Lung (tissue), 12 donors: ENCODE measurements around the gene GNAL. TPM values are rescaled to one million over a fixed set of nuclear protein-coding genes. Genes with fewer than 3 reads are reported as not detected.
A peak's percentile ranks its signal among the peaks of the same experiment; 100 is the strongest.
"Not testable (repeated sequence)": the region's sequence is repeated elsewhere in the genome, so short reads cannot be mapped to it uniquely, and the experiment has no call there.

Experiments
- ATAC-seq: fragments of 200-7000 bp; cut with Tn5 transposase; one replicate; pipeline ENCODE4 v1.9.1; 2020; ENCODE audit warnings: moderate number of reproducible peaks; ENCODE audit not compliant: insufficient read depth, low FRiP score
- DNase-seq, 3 donors: peaks; one replicate each; pipeline ENCODE4 v3.0.0-alpha.2; 2013 to 2017
- H3K27ac ChIP-seq, 2 donors: one replicate each; pipeline ENCODE4 v1.5.1; 2013; ENCODE audit warnings: mild to moderate bottlenecking in 2 of 2, moderate library complexity in 2 of 2, control low read depth in 1 of 2, inconsistent platforms in 1 of 2, low read depth in 1 of 2, low read length in 1 of 2
- H3K27me3 ChIP-seq, 3 donors: one replicate each; pipeline ENCODE4 v1.5.1; 2013; ENCODE audit warnings: low read length in 2 of 3; ENCODE audit not compliant: control insufficient read depth in 3 of 3, insufficient read depth in 3 of 3
- H3K36me3 ChIP-seq, 4 donors: one replicate each; pipeline ENCODE4 v1.5.1; 2013; ENCODE audit warnings: low read length in 4 of 4, mild to moderate bottlenecking in 1 of 4, moderate library complexity in 1 of 4; ENCODE audit not compliant: control insufficient read depth in 4 of 4, insufficient read depth in 4 of 4
- H3K4me1 ChIP-seq, 5 donors: one replicate each; pipeline ENCODE4 v1.5.1; 2013; ENCODE audit warnings: low read length in 5 of 5, mild to moderate bottlenecking in 2 of 5, moderate library complexity in 1 of 5; ENCODE audit not compliant: control insufficient read depth in 5 of 5, insufficient read depth in 5 of 5
- H3K4me3 ChIP-seq: one replicate; pipeline ENCODE4 v1.5.1; 2013; ENCODE audit warnings: mild to moderate bottlenecking, control low read depth, moderate library complexity
- H3K9ac ChIP-seq, 2 donors: one replicate each; pipeline ENCODE4 v1.5.1; 2013; ENCODE audit warnings: low read length in 2 of 2, control low read depth in 1 of 2; ENCODE audit not compliant: insufficient read depth in 1 of 2
- H3K9me3 ChIP-seq, 4 donors: one replicate each; pipeline ENCODE4 v1.5.1; 2013; ENCODE audit warnings: low read length in 3 of 4, mild to moderate bottlenecking in 1 of 4, moderate library complexity in 1 of 4; ENCODE audit not compliant: control insufficient read depth in 4 of 4, insufficient read depth in 3 of 4
- WGBS, 2 donors: extraction: QIAGEN DNeasy Blood & Tissue Kit; methylation state at CpG; one replicate each; pipeline ENCODE4 v1.1.7; 2013; 5-methylcytosine and 5-hydroxymethylcytosine counted together
- polyA plus RNA-seq, 2 donors: library from polyadenylated mRNA; stranded (reverse); fragments of 200-250 nt; gene quantifications; one replicate each; pipeline ENCODE4 v1.2.1, GENCODE V29; 2013
- total RNA-seq, 2 donors: library from RNA; depleted of rRNA in 1 of 2; stranded (reverse); fragments of >200 nt in 1 of 2; gene quantifications; one replicate each; pipeline ENCODE4 v1.2.1, GENCODE V29; 2014 to 2021
- TF ChIP-seq, protein P1 (sequence below): IDR thresholded peaks from 2 replicates; pipeline ENCODE4 v1.5.1; 2012; ENCODE audit warnings: mild to moderate bottlenecking; ENCODE audit errors: control extremely low read depth, extremely low read depth
- donor health status: control.
- donor health status: control.
- donor health status: Bipolar disorder and iron deficiency.
- donor health status: healthy.
- donor health status: DM: yes; HTN: yes; CAD: no.

Gene GNAL
- total and polyA plus RNA-seq, 4 donors, result 0.49 to 3.7 (median 2.5) TPM

DNA sequence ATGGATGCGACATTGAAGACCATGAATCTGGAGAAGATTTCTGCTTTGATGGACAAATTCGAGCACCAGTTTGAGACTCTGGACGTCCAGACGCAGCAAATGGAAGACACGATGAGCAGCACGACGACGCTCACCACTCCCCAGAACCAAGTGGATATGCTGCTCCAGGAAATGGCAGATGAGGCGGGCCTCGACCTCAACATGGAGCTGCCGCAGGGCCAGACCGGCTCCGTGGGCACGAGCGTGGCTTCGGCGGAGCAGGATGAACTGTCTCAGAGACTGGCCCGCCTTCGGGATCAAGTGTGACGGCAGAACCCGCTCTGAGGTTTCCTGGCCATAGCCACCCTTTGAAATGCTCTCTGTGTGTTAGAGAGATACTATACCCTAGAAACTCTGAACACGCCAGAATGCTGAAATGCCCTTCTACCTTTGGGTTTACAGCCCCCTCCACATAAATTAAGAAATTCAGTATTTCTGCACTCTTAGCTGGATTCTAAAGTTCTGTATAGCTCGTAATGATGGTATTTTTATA, 162.8 kb downstream of the GNAL start:
- no peaks in the 10 kb centered on the region for H3K27me3 ChIP-seq
- peak overlapping the region; percentile 86 for H3K4me3 ChIP-seq
- WGBS, 2 donors, result 0 to 1% methylated on average over 23 of the region's 23 CpGs
- no peaks in the 10 kb centered on the region for H3K9me3 ChIP-seq
- peaks cover 0 to 31% (median 3%) of the 10 kb centered on the region in 5 donors for H3K4me1 ChIP-seq
- H3K9ac ChIP-seq, result peak overlapping the region; percentile 96 to 98
- peak; percentile 14 for ATAC-seq
- peaks cover 0 to 3% (median 0%) of the 10 kb centered on the region in 4 donors for H3K36me3 ChIP-seq
- peak in 2 of 3 donors; percentile 30 to 49 for DNase-seq
- TF ChIP-seq, protein P1, sequence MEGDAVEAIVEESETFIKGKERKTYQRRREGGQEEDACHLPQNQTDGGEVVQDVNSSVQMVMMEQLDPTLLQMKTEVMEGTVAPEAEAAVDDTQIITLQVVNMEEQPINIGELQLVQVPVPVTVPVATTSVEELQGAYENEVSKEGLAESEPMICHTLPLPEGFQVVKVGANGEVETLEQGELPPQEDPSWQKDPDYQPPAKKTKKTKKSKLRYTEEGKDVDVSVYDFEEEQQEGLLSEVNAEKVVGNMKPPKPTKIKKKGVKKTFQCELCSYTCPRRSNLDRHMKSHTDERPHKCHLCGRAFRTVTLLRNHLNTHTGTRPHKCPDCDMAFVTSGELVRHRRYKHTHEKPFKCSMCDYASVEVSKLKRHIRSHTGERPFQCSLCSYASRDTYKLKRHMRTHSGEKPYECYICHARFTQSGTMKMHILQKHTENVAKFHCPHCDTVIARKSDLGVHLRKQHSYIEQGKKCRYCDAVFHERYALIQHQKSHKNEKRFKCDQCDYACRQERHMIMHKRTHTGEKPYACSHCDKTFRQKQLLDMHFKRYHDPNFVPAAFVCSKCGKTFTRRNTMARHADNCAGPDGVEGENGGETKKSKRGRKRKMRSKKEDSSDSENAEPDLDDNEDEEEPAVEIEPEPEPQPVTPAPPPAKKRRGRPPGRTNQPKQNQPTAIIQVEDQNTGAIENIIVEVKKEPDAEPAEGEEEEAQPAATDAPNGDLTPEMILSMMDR, result no peak
- peak overlapping the region; percentile 95 to 97 for H3K27ac ChIP-seq

DNA sequence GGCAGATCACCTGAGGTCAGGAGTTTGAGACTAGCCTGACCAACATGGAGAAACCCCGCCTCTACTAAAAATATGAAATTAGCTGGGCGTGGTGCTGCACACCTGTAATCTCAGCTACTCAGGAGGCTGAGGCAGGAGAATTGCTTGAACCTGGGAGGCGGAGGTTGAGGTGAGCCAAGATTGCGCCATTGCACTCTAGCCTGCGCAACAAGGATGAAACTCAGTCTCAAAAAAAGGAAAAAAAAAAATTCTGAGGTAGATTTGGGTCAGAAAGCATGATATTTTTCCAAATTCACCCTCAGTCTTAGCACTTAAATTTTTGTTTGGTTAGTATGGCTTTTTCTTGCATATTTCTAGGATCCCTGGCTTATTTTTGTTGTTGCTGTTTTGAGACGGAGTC, 165.5 kb downstream of the GNAL start:
- H3K36me3 ChIP-seq, H3K4me3 ChIP-seq, H3K27ac ChIP-seq, H3K9me3 ChIP-seq, DNase-seq, H3K9ac ChIP-seq, ATAC-seq, H3K27me3 ChIP-seq: not testable (repeated sequence)
- WGBS, 2 donors, result 90 to 96% methylated on average over 6 of the region's 6 CpGs
- peaks cover 0 to 33% (median 3%) of the 10 kb centered on the region in 5 donors for H3K4me1 ChIP-seq

DNA sequence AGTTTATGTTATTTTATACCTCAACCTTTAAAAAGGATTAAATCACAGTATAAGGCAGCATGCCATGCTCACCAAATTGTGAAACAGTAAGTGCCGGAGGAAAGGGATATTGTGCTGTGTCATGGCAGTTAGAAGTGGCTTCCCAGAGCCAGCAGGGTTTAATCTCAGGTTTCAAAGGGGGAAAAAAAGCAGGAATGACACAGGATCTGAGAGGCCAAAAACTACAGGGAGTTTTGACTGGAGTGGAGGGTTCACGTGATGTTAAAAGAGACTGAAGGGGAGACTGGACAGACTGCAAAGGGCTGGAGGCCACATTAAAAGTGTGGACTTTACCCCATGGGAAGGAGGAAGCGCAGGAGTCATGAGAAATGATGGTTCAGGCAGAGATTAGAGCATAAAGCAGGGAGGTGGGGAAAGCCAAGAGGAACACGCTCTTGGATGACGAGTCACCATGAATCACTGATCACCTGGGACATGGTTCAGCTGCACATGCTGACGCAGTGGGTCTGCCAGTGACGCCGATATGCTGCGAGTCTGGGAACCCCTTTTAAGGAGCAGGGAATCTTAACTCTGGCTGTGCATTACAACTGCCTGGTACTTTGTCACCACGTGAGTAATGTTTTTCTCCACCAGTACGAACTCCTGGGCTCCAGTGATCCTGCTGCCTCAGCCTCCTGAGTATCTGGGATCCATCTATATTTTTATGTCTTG, 168.3 kb downstream of the GNAL start:
- no peaks in the 10 kb centered on the region for H3K36me3 ChIP-seq
- 48 to 51% methylated on average over 11 of the region's 11 CpGs for whole genome bisulfite sequencing, 2 donors
- H3K9me3 ChIP-seq, result no peaks in the 10 kb centered on the region
- peaks cover 0 to 15% (median 8%) of the 10 kb centered on the region in 5 donors for H3K4me1 ChIP-seq
- ATAC-seq (peak; percentile 50), DNase-seq (peak in 2 of 3 donors; percentile 46 to 66)
- peak overlapping the region; percentile 40 to 85 for H3K27ac ChIP-seq
- no peak overlapping the region for H3K4me3 ChIP-seq
- peaks cover 0 to 2% (median 0%) of the 10 kb centered on the region in 3 donors for H3K27me3 ChIP-seq
- H3K9ac ChIP-seq, result peak overlapping the region in 1 of 2 donors; percentile 34
- TF ChIP-seq, protein P1, result no peak

DNA sequence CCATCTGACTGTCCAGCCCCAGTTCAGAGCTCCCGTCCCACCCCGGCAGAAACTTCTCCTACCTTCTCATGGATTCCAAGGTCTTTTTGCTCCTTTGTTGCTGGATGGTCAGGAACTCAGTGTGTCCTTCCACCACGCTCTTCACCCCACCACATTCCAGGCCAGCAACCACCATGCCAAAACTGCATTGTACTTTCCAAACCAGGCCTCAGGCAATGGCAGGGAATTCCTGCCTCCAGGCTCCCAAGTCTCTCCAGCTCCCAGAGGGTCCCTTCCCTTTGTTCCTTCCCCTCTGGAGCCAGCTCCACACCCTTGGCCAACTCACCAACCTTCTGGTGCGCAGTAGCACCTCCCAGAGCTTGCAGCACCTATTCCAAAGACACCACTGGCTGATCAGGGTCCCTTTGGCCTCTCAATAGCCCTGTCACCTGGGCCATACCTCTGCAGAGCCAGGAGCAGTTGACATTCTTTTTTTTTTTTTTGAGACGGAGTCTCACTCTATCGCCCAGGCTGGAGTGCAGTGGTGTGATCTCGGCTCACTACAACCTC, 170.3 kb downstream of the GNAL start:
- H3K4me3 ChIP-seq, result no peak overlapping the region
- WGBS, 2 donors, result 91 to 96% methylated on average over 7 of the region's 7 CpGs
- ATAC-seq, result no peak
- H3K27ac ChIP-seq, result peak overlapping the region in 1 of 2 donors; percentile 22
- DNase-seq, result no peak
- H3K27me3 ChIP-seq, result peaks cover 0 to 2% (median 0%) of the 10 kb centered on the region in 3 donors
- H3K36me3 ChIP-seq, result no peaks in the 10 kb centered on the region
- H3K9ac ChIP-seq, result no peak overlapping the region
- peaks cover 0 to 10% (median 3%) of the 10 kb centered on the region in 5 donors for H3K4me1 ChIP-seq
- TF ChIP-seq, protein P1, result no peak
- no peaks in the 10 kb centered on the region for H3K9me3 ChIP-seq
